Loucy (cell line): ENCODE measurements around the gene NOC3L.

Experiments used
- H2AFZ ChIP-seq: fragments of 200-600 bp; sonication (generic); 2 replicates; pipeline ENCODE4 v1.6.0; 2016; ENCODE audit warnings: antibody characterized with exemption, mild to moderate bottlenecking, low read length, moderate library complexity
- H3F3A ChIP-seq: fragments of 200-600 bp; 2 replicates; pipeline ENCODE4 v1.6.0; 2016; ENCODE audit warnings: antibody characterized with exemption, low read depth, mild to moderate bottlenecking
- H3K27me3 ChIP-seq: fragments of 200-600 bp; sonication (generic); 2 replicates; pipeline ENCODE4 v1.6.1; 2014; ENCODE audit warnings: low read length, mild to moderate bottlenecking; ENCODE audit not compliant: insufficient read depth, poor library complexity, severe bottlenecking
- H3K36me3 ChIP-seq: fragments of 200-600 bp; sonication (generic); 2 replicates; pipeline ENCODE4 v1.6.1; 2016; ENCODE audit warnings: low read length; ENCODE audit not compliant: insufficient read depth
- H3K4me1 ChIP-seq: fragments of 200-600 bp; sonication (generic); 2 replicates; pipeline ENCODE4 v1.5.1; 2014; ENCODE audit warnings: low read length, mild to moderate bottlenecking; ENCODE audit not compliant: insufficient read depth, poor library complexity, severe bottlenecking
- H3K4me2 ChIP-seq: fragments of 200-600 bp; sonication (generic); 2 replicates; pipeline ENCODE4 v1.6.0; 2014; ENCODE audit warnings: antibody characterized with exemption, low read length, low read depth, mild to moderate bottlenecking; ENCODE audit not compliant: poor library complexity, severe bottlenecking
- H3K4me3 ChIP-seq: fragments of 200-600 bp; sonication (generic); 2 replicates; pipeline ENCODE4 v1.5.1; 2014; ENCODE audit warnings: low read length, mild to moderate bottlenecking, mixed read lengths; ENCODE audit not compliant: poor library complexity, severe bottlenecking
- H3K79me2 ChIP-seq: fragments of 200-600 bp; sonication (generic); 2 replicates; pipeline ENCODE4 v1.6.1; 2014; ENCODE audit warnings: low read length; ENCODE audit not compliant: insufficient read depth
- H3K9ac ChIP-seq: fragments of 200-600 bp; sonication (generic); 2 replicates; pipeline ENCODE4 v1.6.0; 2014; ENCODE audit warnings: mild to moderate bottlenecking, low read depth, low read length, moderate library complexity; ENCODE audit not compliant: poor library complexity, severe bottlenecking
- H3K9me2 ChIP-seq: fragments of 200-600 bp; sonication (generic); replicated peaks from 2 replicates; pipeline ENCODE4 v1.6.1; 2016; ENCODE audit warnings: low read depth, low read length, mixed read lengths
- H3K9me3 ChIP-seq: fragments of 200-600 bp; sonication (generic); 2 replicates; pipeline ENCODE4 v1.6.1; 2014; ENCODE audit warnings: mild to moderate bottlenecking, antibody characterized with exemption, low read length, low read depth; ENCODE audit not compliant: insufficient read depth
- H4K20me1 ChIP-seq: fragments of 200-600 bp; sonication (generic); 2 replicates; pipeline ENCODE4 v1.6.0; 2014; ENCODE audit warnings: antibody characterized with exemption, low read length, mild to moderate bottlenecking; ENCODE audit not compliant: insufficient read depth, poor library complexity, severe bottlenecking
- EZH2phosphoT487 ChIP-seq: fragments of 200-600 bp; IDR thresholded peaks from 2 replicates; pipeline ENCODE4 v1.6.1; 2018; ENCODE audit warnings: antibody characterized with exemption, mild to moderate bottlenecking, moderate library complexity, borderline replicate concordance
- TF ChIP-seq, protein P1 (sequence below): fragments of 200-600 bp; sonication (generic); conservative IDR thresholded peaks from 2 replicates; pipeline ENCODE4 v1.5.1; 2014; ENCODE audit warnings: mild to moderate bottlenecking, antibody characterized with exemption, low read length

Gene NOC3L

DNA sequence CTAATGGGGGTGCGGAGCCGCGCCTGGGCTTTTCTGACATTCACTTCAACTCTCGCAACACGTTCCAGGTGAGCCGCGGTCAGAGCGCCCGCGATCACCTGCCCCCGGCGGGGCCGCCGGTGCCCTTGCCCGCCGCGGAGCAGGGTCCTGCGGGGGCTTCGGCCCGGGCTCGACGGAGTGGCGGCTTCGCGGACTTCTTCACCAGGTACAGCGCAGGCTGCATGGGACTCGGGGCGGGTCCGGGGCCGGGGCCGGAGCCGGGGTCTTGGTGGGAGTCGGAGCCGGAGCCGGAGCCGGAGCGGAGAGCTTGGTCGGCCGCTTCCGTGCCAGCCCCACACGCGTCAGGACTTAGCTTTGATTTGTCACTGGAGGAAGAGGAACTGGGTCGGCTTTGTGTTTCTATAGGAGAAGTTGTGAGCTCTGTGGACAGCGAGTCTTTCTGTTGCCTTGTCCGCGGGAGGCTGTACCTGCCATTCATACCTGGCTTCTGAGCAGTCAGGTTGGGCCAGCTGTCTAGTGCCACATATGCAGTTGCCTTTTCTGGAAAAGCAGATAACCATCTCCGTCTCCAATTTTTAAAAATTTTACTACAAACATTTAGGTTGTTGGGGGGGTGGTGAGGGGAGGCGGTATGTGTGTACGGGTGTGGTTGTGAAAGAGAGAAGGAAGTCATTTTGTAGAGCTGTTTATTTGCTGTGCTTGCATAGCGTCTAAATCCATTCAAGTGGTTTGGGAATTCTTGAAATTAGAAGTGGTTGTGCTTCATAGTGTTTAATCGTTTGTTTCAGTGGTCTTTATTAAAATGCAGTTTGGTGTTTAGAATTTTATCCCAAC, 40.9 kb upstream of the NOC3L start:
- H3K79me2 ChIP-seq = no peaks in the 10 kb centered on the region
- no peaks in the 10 kb centered on the region for H4K20me1 ChIP-seq

DNA sequence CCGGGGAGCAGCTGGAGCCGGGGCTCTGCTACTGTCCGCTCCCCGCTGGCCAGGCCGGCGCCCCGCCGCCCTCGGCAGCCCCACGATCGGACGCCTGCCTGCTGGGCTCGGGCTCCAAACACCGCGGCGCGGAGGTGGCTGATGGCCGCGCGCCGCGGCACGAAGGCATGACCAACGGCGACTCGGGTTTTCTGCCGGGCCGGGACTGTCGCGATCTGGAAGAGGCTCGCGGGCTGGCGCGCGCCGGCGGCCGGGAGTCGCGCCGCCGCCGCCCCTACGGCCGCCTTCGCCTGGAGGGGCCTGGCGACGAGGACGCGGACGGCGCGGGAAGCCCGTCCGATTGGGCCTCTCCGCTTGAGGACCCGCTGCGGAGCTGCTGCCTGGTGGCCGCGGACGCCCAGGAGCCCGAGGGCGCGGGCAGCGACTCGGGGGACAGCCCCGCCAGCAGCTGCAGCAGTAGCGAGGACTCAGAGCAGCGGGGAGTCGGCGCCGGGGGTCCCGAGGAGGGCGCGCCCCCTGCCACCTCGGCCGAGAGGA, 40.2 kb upstream of the NOC3L start:
- Histone ChIP-seq H4K20me1 (no peaks in the 10 kb centered on the region), H3K27me3 (no peaks in the 10 kb centered on the region), H2AFZ (no peak overlapping the region), H3K4me1 (no peaks in the 10 kb centered on the region), H3K9me3 (no peaks in the 10 kb centered on the region), H3F3A (no peaks in the 10 kb centered on the region), H3K9ac (no peak overlapping the region), H3K79me2 (no peaks in the 10 kb centered on the region), H3K9me2 (no peaks in the 10 kb centered on the region), H3K36me3 (no peaks in the 10 kb centered on the region), H3K4me2 (no peak overlapping the region), H3K4me3 (no peak overlapping the region)
- TF ChIP-seq, protein P1, sequence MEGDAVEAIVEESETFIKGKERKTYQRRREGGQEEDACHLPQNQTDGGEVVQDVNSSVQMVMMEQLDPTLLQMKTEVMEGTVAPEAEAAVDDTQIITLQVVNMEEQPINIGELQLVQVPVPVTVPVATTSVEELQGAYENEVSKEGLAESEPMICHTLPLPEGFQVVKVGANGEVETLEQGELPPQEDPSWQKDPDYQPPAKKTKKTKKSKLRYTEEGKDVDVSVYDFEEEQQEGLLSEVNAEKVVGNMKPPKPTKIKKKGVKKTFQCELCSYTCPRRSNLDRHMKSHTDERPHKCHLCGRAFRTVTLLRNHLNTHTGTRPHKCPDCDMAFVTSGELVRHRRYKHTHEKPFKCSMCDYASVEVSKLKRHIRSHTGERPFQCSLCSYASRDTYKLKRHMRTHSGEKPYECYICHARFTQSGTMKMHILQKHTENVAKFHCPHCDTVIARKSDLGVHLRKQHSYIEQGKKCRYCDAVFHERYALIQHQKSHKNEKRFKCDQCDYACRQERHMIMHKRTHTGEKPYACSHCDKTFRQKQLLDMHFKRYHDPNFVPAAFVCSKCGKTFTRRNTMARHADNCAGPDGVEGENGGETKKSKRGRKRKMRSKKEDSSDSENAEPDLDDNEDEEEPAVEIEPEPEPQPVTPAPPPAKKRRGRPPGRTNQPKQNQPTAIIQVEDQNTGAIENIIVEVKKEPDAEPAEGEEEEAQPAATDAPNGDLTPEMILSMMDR = no peak
- TF ChIP-seq EZH2phosphoT487 = no peak

More for the DNA sequence above, 40.9 kb upstream of the NOC3L start:
- TF ChIP-seq, protein P1 = no peak
- TF ChIP-seq EZH2phosphoT487 = no peak
- H3F3A ChIP-seq = no peaks in the 10 kb centered on the region
- no peaks in the 10 kb centered on the region for H3K9me2 ChIP-seq
- H3K4me1 ChIP-seq = no peaks in the 10 kb centered on the region
- H2AFZ ChIP-seq = no peak overlapping the region
- no peaks in the 10 kb centered on the region for H3K27me3 ChIP-seq
- H3K4me3 ChIP-seq = no peak overlapping the region
- no peaks in the 10 kb centered on the region for H3K36me3 ChIP-seq
- H3K4me2 ChIP-seq = no peak overlapping the region
- H3K9ac ChIP-seq = no peak overlapping the region
- H3K9me3 ChIP-seq = no peaks in the 10 kb centered on the region

DNA sequence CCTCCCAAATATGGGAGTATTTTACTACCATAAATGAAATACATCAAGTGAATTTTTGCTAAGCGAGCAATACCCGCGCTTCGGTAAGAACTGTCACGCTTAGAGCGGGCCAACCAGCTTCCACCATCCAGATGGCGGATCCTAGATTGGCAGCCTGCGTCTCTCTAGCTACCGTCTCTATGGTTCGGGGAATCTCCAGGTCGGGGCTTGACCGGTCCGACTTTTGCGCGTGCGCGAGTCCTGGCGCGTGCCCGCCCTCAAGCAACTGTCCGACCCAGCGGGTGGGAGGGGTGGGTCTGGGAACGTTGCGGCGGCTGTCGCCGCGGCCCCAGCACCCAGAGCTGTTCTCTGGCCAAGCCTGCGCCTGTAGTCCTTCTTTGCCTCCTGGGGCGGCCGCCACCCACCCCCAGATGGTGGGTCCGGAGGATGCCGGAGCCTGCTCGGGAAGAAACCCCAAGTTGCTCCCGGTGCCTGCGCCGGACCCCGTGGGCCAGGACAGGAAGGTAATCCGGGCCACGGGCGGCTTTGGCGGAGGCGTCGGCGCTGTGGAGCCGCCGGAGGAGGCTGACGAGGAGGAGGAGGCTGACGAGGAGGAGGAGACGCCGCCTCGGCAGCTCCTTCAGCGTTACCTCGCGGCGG, 39.6 kb upstream of the NOC3L start, which contains the start of gene TBC1D12:
TBC1D12 (plus strand) TSS at position 338 of the 639 bp plus-strand sequence; CDS start at position 411, 73 bp downstream.
- Histone ChIP-seq H3F3A (no peaks in the 10 kb centered on the region), H4K20me1 (no peaks in the 10 kb centered on the region), H3K27me3 (no peaks in the 10 kb centered on the region), H3K9me2 (no peaks in the 10 kb centered on the region), H3K36me3 (no peaks in the 10 kb centered on the region), H2AFZ (no peak within 1 kb of the TSS), H3K4me3 (no peak within 1 kb of the TSS), H3K4me2 (no peak within 1 kb of the TSS), H3K9me3 (no peaks in the 10 kb centered on the region), H3K4me1 (no peaks in the 10 kb centered on the region), H3K9ac (no peak within 1 kb of the TSS), H3K79me2 (no peaks in the 10 kb centered on the region)
- TF ChIP-seq, protein P1 = no peak
- no peak for TF ChIP-seq EZH2phosphoT487
